Measurements from ENCODE around the gene ACP3. TPM values are rescaled to one million over a fixed set of nuclear protein-coding genes. Genes with fewer than 3 reads are reported as not detected.

Gene ACP3
- total and polyA plus RNA-seq, 2 of the 13 experiments (the other 11 are each of a cell fraction or from before 2014, with no cell fraction given) = not detected

DNA sequence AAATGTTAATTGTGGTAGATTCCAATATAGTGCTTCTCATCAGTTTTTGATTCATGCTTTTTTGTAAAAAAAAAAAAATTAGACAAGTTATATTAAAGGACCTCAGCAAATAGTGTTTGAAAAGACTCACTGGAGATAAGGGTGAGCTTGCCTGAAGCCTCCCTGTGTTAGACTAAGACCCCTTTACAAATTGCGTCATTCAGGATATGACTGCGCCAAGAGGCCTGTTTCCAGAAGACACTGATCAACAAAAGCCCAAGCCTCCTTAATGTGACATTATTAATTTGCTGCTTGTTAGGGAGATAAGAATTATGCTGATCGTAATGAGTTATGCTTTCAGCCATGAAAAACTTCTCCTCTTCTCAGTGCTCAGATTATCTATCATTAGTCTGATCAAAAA, 87.1 kb downstream of the ACP3 start (continued):
- TF ChIP-seq REST (IDR thresholded peaks at IDR 0.05; ENCODE audit: borderline replicate concordance in 1 of 2, low read depth in 1 of 2, low read length in 2 of 2) = no peak
- no peak for TF ChIP-seq ZNF800 (CRISPR knock-in tag; IDR thresholded peaks at IDR 0.05)
- no peak for TF ChIP-seq ZFP36 (IDR thresholded peaks at IDR 0.05; ENCODE audit: borderline replicate concordance, low read depth, low read length, partially characterized antibody)
- TF ChIP-seq ZNF772 (CRISPR knock-in tag; IDR thresholded peaks at IDR 0.05) = no peak
- TF ChIP-seq, protein P1, sequence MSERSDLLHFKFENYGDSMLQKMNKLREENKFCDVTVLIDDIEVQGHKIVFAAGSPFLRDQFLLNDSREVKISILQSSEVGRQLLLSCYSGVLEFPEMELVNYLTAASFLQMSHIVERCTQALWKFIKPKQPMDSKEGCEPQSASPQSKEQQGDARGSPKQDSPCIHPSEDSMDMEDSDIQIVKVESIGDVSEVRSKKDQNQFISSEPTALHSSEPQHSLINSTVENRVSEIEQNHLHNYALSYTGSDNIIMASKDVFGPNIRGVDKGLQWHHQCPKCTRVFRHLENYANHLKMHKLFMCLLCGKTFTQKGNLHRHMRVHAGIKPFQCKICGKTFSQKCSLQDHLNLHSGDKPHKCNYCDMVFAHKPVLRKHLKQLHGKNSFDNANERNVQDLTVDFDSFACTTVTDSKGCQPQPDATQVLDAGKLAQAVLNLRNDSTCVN (CRISPR knock-in tag; IDR thresholded peaks at IDR 0.05; ENCODE audit: borderline replicate concordance) = no peak
- TF ChIP-seq SOX5 (CRISPR knock-in tag; IDR thresholded peaks at IDR 0.05; ENCODE audit: borderline replicate concordance) = no peak
- TF ChIP-seq, protein P2, sequence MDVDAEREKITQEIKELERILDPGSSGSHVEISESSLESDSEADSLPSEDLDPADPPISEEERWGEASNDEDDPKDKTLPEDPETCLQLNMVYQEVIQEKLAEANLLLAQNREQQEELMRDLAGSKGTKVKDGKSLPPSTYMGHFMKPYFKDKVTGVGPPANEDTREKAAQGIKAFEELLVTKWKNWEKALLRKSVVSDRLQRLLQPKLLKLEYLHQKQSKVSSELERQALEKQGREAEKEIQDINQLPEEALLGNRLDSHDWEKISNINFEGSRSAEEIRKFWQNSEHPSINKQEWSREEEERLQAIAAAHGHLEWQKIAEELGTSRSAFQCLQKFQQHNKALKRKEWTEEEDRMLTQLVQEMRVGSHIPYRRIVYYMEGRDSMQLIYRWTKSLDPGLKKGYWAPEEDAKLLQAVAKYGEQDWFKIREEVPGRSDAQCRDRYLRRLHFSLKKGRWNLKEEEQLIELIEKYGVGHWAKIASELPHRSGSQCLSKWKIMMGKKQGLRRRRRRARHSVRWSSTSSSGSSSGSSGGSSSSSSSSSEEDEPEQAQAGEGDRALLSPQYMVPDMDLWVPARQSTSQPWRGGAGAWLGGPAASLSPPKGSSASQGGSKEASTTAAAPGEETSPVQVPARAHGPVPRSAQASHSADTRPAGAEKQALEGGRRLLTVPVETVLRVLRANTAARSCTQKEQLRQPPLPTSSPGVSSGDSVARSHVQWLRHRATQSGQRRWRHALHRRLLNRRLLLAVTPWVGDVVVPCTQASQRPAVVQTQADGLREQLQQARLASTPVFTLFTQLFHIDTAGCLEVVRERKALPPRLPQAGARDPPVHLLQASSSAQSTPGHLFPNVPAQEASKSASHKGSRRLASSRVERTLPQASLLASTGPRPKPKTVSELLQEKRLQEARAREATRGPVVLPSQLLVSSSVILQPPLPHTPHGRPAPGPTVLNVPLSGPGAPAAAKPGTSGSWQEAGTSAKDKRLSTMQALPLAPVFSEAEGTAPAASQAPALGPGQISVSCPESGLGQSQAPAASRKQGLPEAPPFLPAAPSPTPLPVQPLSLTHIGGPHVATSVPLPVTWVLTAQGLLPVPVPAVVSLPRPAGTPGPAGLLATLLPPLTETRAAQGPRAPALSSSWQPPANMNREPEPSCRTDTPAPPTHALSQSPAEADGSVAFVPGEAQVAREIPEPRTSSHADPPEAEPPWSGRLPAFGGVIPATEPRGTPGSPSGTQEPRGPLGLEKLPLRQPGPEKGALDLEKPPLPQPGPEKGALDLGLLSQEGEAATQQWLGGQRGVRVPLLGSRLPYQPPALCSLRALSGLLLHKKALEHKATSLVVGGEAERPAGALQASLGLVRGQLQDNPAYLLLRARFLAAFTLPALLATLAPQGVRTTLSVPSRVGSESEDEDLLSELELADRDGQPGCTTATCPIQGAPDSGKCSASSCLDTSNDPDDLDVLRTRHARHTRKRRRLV (CRISPR knock-in tag; IDR thresholded peaks at IDR 0.05) = no peak

Measured in HepG2 (cell line).